Upper lobe of left lung (tissue), 6 donors: ENCODE data around the gene LANCL3. TPM values are rescaled to one million over a fixed set of nuclear protein-coding genes. Genes with fewer than 3 reads are reported as not detected.
"Not testable (repeated sequence)": the region's sequence is repeated elsewhere in the genome, so short reads cannot be mapped to it uniquely, and the experiment has no call there.

Experiments used
- ATAC-seq, 2 donors: fragments of 200-7000 bp; cut with Tn5 transposase; one replicate each; pipeline ENCODE4 v1.9.1; 2022; ENCODE audit warnings: mild to moderate bottlenecking in 2 of 2, moderate library complexity in 2 of 2; ENCODE audit not compliant: low FRiP score in 2 of 2
- DNase-seq, 2 donors: peaks; one replicate each; pipeline ENCODE4 v3.0.0-alpha.2; 2019 to 2020
- H3K27ac ChIP-seq, 4 donors: fragments of 200-600 bp; sonication (generic); one replicate each; pipeline ENCODE4 v1.5.1; 2016 to 2019
- H3K27me3 ChIP-seq, 4 donors: fragments of 200-600 bp; sonication (generic); one replicate each; pipeline ENCODE4 v1.5.1; 2017 to 2019
- H3K36me3 ChIP-seq, 4 donors: fragments of 200-600 bp; sonication (generic); one replicate each; pipeline ENCODE4 v1.5.1; 2016 to 2019
- H3K4me1 ChIP-seq, 4 donors: fragments of 200-600 bp; sonication (generic); one replicate each; pipeline ENCODE4 v1.5.1; 2018 to 2019
- H3K4me3 ChIP-seq, 4 donors: fragments of 200-600 bp; sonication (generic); one replicate each; pipeline ENCODE4 v1.5.1; 2017 to 2019; ENCODE audit warnings: mild to moderate bottlenecking in 2 of 4, moderate library complexity in 1 of 4
- H3K9me3 ChIP-seq, 4 donors: fragments of 200-600 bp; sonication (generic); one replicate each; pipeline ENCODE4 v1.5.1; 2018 to 2019
- CTCF ChIP-seq, 6 experiments: fragments of 450-650 bp in 4 of 6; fragments of 200-600 bp in 2 of 6; sonication (generic) in 2 of 6; IDR thresholded peaks; one replicate each; pipeline ENCODE4 v1.5.1; 2016 to 2019; ENCODE audit warnings: antibody characterized with exemption in 6 of 6
- EP300 ChIP-seq, 4 donors: sonication (generic); formaldehyde crosslinking; IDR thresholded peaks; one replicate each; pipeline ENCODE4 v1.5.1; 2017; ENCODE audit warnings: antibody characterized with exemption in 4 of 4, control low read depth in 2 of 4
- POLR2A ChIP-seq, 4 donors: fragments of 450-650 bp; IDR thresholded peaks; one replicate each; pipeline ENCODE4 v1.5.1; 2016 to 2017; ENCODE audit warnings: antibody characterized with exemption in 4 of 4, mild to moderate bottlenecking in 2 of 4
- POLR2AphosphoS5 ChIP-seq, 2 donors: sonication (generic); formaldehyde crosslinking; IDR thresholded peaks; one replicate each; pipeline ENCODE4 v1.5.1; 2017; ENCODE audit warnings: antibody characterized with exemption in 2 of 2
- WGBS, 2 donors: methylation state at CpG; one replicate each; pipeline ENCODE4 v1.1.5; 2017 to 2018; 5-methylcytosine and 5-hydroxymethylcytosine counted together
- total RNA-seq, 6 donors: library from RNA; depleted of rRNA in 4 of 6; stranded (reverse); fragments of >200 nt in 4 of 6; gene quantifications; one replicate each; pipeline versions ENCODE4 v1.1.0 to v1.2.1, GENCODE V29; 2016 to 2021
- donor health status: DM: no; HTN: no; CAD: no; lungs with moderate emphysema.
- donor health status: DM: no; HTN: yes; CAD: no; lungs with severe emphysema.

LANCL3 gene
- total RNA-seq, 6 donors from 2014 or later, result 0.84 to 2.9 (median 1.8) TPM

GRCh38 chrX:37578045-37578444 lies 6.6 kb downstream of the LANCL3 start:
- Histone ChIP-seq H3K27me3 (no peaks in the 10 kb centered on the region), H3K27ac (no peak overlapping the region), H3K4me3 (no peak overlapping the region), H3K9me3 (no peaks in the 10 kb centered on the region), H3K4me1 (no peaks in the 10 kb centered on the region), H3K36me3 (no peaks in the 10 kb centered on the region)
- no peak for TF ChIP-seq POLR2AphosphoS5 (IDR thresholded peaks at IDR 0.05)
- TF ChIP-seq CTCF (IDR thresholded peaks at IDR 0.05), result no peak
- TF ChIP-seq POLR2A (IDR thresholded peaks at IDR 0.05), result no peak
- no peak for TF ChIP-seq EP300 (IDR thresholded peaks at IDR 0.05)
- DNase-seq (no peak), ATAC-seq (no peak)
- 47 to 64% methylated on average over 5 of the region's 5 CpGs for WGBS, 2 donors

- Histone ChIP-seq H3K4me3 (no peak overlapping the region), H3K27me3 (no peaks in the 10 kb centered on the region), H3K9me3 (no peaks in the 10 kb centered on the region), H3K36me3 (no peaks in the 10 kb centered on the region), H3K27ac (no peak overlapping the region), H3K4me1 (no peaks in the 10 kb centered on the region)
- TF ChIP-seq EP300 (IDR thresholded peaks at IDR 0.05) (no peak), POLR2A (IDR thresholded peaks at IDR 0.05) (no peak), POLR2AphosphoS5 (IDR thresholded peaks at IDR 0.05) (no peak), CTCF (IDR thresholded peaks at IDR 0.05) (no peak)
- DNase-seq, result no peak
- ATAC-seq, result no peak
- WGBS, 2 donors, result 56 to 82% methylated on average over 1 of the region's 1 CpG
Observed at GRCh38 chrX:37580080-37580479, 8.6 kb downstream of the LANCL3 start.

- WGBS, 2 donors, result 86 to 100% methylated on average over 1 to 11 of the region's 11 CpGs
- H3K4me1 ChIP-seq, H3K36me3 ChIP-seq, H3K27ac ChIP-seq, H3K4me3 ChIP-seq, H3K9me3 ChIP-seq, ATAC-seq, H3K27me3 ChIP-seq: not testable (repeated sequence)
- peak in 1 of 2 donors; percentile 40 for DNase-seq
Observed at GRCh38 chrX:37587337-37587736, 15.9 kb downstream of the LANCL3 start.

GRCh38 chrX:37590047-37590446 lies 18.6 kb downstream of the LANCL3 start:
- Histone ChIP-seq H3K9me3 (peaks cover 0 to 5% (median 0%) of the 10 kb centered on the region in 4 donors), H3K27ac (no peak overlapping the region), H3K4me1 (no peaks in the 10 kb centered on the region), H3K36me3 (no peaks in the 10 kb centered on the region), H3K4me3 (no peak overlapping the region), H3K27me3 (no peaks in the 10 kb centered on the region)
- TF ChIP-seq EP300 (IDR thresholded peaks at IDR 0.05) (no peak), CTCF (IDR thresholded peaks at IDR 0.05) (no peak), POLR2AphosphoS5 (IDR thresholded peaks at IDR 0.05) (no peak), POLR2A (IDR thresholded peaks at IDR 0.05) (no peak)
- DNase-seq, result no peak
- ATAC-seq, result no peak
- 53 to 79% methylated on average over 2 of the region's 2 CpGs for WGBS, 2 donors

- 39 to 52% methylated on average over 4 of the region's 4 CpGs for WGBS, 2 donors
- no peak overlapping the region for H3K4me3 ChIP-seq
- DNase-seq (no peak), ATAC-seq (no peak)
- no peaks in the 10 kb centered on the region for H3K36me3 ChIP-seq
- no peaks in the 10 kb centered on the region for H3K9me3 ChIP-seq
- H3K27ac ChIP-seq, result no peak overlapping the region
- TF ChIP-seq EP300 (IDR thresholded peaks at IDR 0.05) (no peak), CTCF (IDR thresholded peaks at IDR 0.05) (no peak), POLR2AphosphoS5 (IDR thresholded peaks at IDR 0.05) (no peak), POLR2A (IDR thresholded peaks at IDR 0.05) (no peak)
- no peaks in the 10 kb centered on the region for H3K27me3 ChIP-seq
- H3K4me1 ChIP-seq, result no peaks in the 10 kb centered on the region
Observed at GRCh38 chrX:37594755-37595382, 23.4 kb downstream of the LANCL3 start.
